Lung (tissue), 12 donors: ENCODE measurements around the gene TSEN15. TPM values are rescaled to one million over a fixed set of nuclear protein-coding genes. Genes with fewer than 3 reads are reported as not detected.

Experiments used
- ATAC-seq: fragments of 200-7000 bp; cut with Tn5 transposase; one replicate; pipeline ENCODE4 v1.9.1; 2020; ENCODE audit warnings: moderate number of reproducible peaks; ENCODE audit not compliant: insufficient read depth, low FRiP score
- DNase-seq, 3 donors: peaks; one replicate each; pipeline ENCODE4 v3.0.0-alpha.2; 2013 to 2017
- H3K27ac ChIP-seq, 2 donors: one replicate each; pipeline ENCODE4 v1.5.1; 2013; ENCODE audit warnings: mild to moderate bottlenecking in 2 of 2, moderate library complexity in 2 of 2, control low read depth in 1 of 2, inconsistent platforms in 1 of 2, low read depth in 1 of 2, low read length in 1 of 2
- H3K27me3 ChIP-seq, 3 donors: one replicate each; pipeline ENCODE4 v1.5.1; 2013; ENCODE audit warnings: low read length in 2 of 3; ENCODE audit not compliant: control insufficient read depth in 3 of 3, insufficient read depth in 3 of 3
- H3K36me3 ChIP-seq, 4 donors: one replicate each; pipeline ENCODE4 v1.5.1; 2013; ENCODE audit warnings: low read length in 4 of 4, mild to moderate bottlenecking in 1 of 4, moderate library complexity in 1 of 4; ENCODE audit not compliant: control insufficient read depth in 4 of 4, insufficient read depth in 4 of 4
- H3K4me1 ChIP-seq, 5 donors: one replicate each; pipeline ENCODE4 v1.5.1; 2013; ENCODE audit warnings: low read length in 5 of 5, mild to moderate bottlenecking in 2 of 5, moderate library complexity in 1 of 5; ENCODE audit not compliant: control insufficient read depth in 5 of 5, insufficient read depth in 5 of 5
- H3K4me3 ChIP-seq: one replicate; pipeline ENCODE4 v1.5.1; 2013; ENCODE audit warnings: mild to moderate bottlenecking, control low read depth, moderate library complexity
- H3K9ac ChIP-seq, 2 donors: one replicate each; pipeline ENCODE4 v1.5.1; 2013; ENCODE audit warnings: low read length in 2 of 2, control low read depth in 1 of 2; ENCODE audit not compliant: insufficient read depth in 1 of 2
- H3K9me3 ChIP-seq, 4 donors: one replicate each; pipeline ENCODE4 v1.5.1; 2013; ENCODE audit warnings: low read length in 3 of 4, mild to moderate bottlenecking in 1 of 4, moderate library complexity in 1 of 4; ENCODE audit not compliant: control insufficient read depth in 4 of 4, insufficient read depth in 3 of 4
- WGBS, 2 donors: extraction: QIAGEN DNeasy Blood & Tissue Kit; methylation state at CpG; one replicate each; pipeline ENCODE4 v1.1.7; 2013; 5-methylcytosine and 5-hydroxymethylcytosine counted together
- polyA plus RNA-seq, 2 donors: library from polyadenylated mRNA; stranded (reverse); fragments of 200-250 nt; gene quantifications; one replicate each; pipeline ENCODE4 v1.2.1, GENCODE V29; 2013
- total RNA-seq, 2 donors: library from RNA; depleted of rRNA in 1 of 2; stranded (reverse); fragments of >200 nt in 1 of 2; gene quantifications; one replicate each; pipeline ENCODE4 v1.2.1, GENCODE V29; 2014 to 2021
- TF ChIP-seq, protein P1 (sequence below): IDR thresholded peaks from 2 replicates; pipeline ENCODE4 v1.5.1; 2012; ENCODE audit warnings: mild to moderate bottlenecking; ENCODE audit errors: control extremely low read depth, extremely low read depth
- donor health status: control.
- donor health status: control.
- donor health status: Bipolar disorder and iron deficiency.
- donor health status: healthy.
- donor health status: DM: yes; HTN: yes; CAD: no.

Gene TSEN15
- total and polyA plus RNA-seq, 4 donors, result 18.8 to 32.8 (median 31.1) TPM

DNA sequence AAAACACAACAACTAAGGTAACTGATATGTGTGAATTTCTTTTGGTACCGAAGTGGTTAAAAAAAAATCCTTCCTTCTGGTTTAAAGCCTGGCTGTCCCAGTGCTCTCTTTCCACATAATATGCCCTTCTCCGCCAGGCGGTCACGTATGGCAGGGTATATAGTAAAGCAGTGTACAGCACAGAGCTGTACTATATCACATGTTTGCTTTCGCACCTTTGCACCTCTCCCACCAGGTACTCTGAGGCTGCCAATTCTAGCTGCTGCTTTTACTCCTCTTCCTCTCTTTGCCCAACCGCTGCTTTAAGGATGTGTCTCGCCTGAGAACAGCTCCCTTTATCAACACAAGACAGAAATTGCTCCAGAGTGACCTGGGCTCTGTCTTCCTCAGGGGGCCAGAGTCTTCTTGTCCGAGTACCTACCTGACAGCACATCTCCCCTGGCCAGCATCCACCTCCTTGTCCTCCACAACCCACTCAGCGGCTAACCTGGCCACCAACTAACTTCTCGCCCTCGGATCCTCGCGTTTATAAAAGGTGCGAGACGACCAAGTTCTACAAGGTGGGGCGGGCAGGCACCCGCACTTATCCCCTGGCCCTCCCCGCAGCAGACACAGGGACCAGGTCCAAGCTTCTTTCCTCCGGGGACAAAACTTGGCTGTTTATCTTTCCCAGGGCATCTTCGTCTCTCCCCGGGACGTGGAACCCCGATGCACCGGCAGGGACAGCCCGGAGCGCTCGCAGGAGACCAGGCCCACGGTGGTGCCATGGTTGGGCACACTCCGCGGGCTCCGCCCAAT, 15.6 kb upstream of the TSEN15 start:
- no peaks in the 10 kb centered on the region for H3K36me3 ChIP-seq
- H3K4me1 ChIP-seq, result peaks cover 0 to 16% (median 5%) of the 10 kb centered on the region in 5 donors
- WGBS, 2 donors, result 23 to 24% methylated on average over 31 of the region's 31 CpGs
- no peak overlapping the region for H3K27ac ChIP-seq
- TF ChIP-seq, protein P1, sequence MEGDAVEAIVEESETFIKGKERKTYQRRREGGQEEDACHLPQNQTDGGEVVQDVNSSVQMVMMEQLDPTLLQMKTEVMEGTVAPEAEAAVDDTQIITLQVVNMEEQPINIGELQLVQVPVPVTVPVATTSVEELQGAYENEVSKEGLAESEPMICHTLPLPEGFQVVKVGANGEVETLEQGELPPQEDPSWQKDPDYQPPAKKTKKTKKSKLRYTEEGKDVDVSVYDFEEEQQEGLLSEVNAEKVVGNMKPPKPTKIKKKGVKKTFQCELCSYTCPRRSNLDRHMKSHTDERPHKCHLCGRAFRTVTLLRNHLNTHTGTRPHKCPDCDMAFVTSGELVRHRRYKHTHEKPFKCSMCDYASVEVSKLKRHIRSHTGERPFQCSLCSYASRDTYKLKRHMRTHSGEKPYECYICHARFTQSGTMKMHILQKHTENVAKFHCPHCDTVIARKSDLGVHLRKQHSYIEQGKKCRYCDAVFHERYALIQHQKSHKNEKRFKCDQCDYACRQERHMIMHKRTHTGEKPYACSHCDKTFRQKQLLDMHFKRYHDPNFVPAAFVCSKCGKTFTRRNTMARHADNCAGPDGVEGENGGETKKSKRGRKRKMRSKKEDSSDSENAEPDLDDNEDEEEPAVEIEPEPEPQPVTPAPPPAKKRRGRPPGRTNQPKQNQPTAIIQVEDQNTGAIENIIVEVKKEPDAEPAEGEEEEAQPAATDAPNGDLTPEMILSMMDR, result no peak
- peak overlapping the region in 1 of 2 donors; percentile 57 for H3K9ac ChIP-seq
- peaks cover 0 to 59% (median 15%) of the 10 kb centered on the region in 3 donors for H3K27me3 ChIP-seq
- H3K9me3 ChIP-seq, result no peaks in the 10 kb centered on the region
- ATAC-seq (no peak), DNase-seq (no peak)
- H3K4me3 ChIP-seq, result peak overlapping the region; percentile 54

DNA sequence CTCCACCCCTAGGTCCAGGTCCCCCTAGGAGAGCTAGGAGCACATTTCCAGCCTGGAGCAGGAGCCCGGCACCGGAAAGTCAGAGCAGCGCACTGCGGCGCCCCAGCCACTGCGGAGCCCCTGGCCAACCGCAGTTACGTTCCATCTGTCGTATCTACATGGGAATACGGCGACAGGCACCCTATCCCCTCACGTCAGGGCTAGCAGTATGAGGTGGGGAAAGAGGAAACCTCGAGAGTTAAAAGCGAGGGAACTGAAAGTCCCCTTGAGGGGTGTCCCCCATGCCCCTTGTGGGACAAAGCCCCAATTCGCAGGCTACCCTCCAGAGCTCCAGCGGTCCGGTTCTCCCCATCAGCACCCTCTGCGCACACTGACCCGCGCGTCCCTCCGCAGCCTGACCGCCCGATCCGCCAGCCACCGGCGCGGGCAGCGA, 15.0 kb upstream of the TSEN15 start:
- ATAC-seq, result peak; percentile 30
- no peaks in the 10 kb centered on the region for H3K9me3 ChIP-seq
- WGBS, 2 donors, result 1% methylated on average over 29 of the region's 29 CpGs
- TF ChIP-seq, protein P1, result no peak
- H3K27me3 ChIP-seq, result peaks cover 0 to 59% (median 15%) of the 10 kb centered on the region in 3 donors
- peak overlapping the region; percentile 54 for H3K4me3 ChIP-seq
- peak; percentile 36 to 49 (median 41) for DNase-seq
- no peaks in the 10 kb centered on the region for H3K36me3 ChIP-seq
- H3K27ac ChIP-seq, result peak overlapping the region in 1 of 2 donors; percentile 15
- H3K9ac ChIP-seq, result peak overlapping the region in 1 of 2 donors; percentile 57
- peaks cover 0 to 16% (median 5%) of the 10 kb centered on the region in 5 donors for H3K4me1 ChIP-seq

DNA sequence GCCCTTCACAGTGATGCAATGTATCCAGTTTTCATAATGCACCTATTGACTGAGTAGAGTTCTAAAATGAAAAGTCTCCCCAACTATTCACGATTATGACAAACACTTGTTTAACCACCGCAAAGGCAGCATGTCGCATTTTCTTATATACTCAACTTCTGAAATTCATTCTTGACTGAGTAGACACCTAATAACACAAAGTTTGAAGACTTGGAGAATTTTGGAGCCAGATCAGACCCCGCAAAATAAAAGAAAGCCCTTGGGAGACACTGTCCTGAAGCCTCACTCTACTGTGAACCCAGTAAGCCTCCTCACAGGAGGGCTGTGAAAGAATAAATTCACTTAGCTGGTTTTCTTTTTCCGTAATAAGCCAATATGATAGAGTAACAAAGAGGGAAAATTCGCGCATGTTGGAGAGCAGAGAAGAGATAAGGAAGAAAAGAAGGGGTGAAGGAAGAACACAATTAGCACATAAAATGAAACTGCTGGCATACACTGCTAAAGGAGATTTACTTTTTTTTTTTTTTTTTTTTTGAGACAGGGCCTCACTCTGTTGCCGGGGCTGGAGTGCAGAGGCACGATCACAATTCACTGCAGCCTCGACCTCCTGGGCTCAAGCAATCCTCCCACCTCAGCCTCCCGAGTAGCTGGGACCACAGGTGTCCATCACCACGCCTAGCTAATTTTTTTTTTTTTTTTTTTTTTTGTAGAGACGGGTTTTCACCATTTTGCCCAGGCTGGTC, 13.5 kb upstream of the TSEN15 start:
- Histone ChIP-seq H3K9ac (no peak overlapping the region), H3K27me3 (peaks cover 0 to 52% (median 15%) of the 10 kb centered on the region in 3 donors), H3K36me3 (no peaks in the 10 kb centered on the region), H3K9me3 (no peaks in the 10 kb centered on the region), H3K27ac (no peak overlapping the region), H3K4me3 (no peak overlapping the region), H3K4me1 (peaks cover 0 to 16% (median 5%) of the 10 kb centered on the region in 5 donors)
- no peak for DNase-seq
- TF ChIP-seq, protein P1, result no peak
- no peak for ATAC-seq
- 81 to 83% methylated on average over 13 of the region's 13 CpGs for WGBS, 2 donors
